HG03439 (cell line): ENCODE data around the gene SCIN.

ENCODE experiments used
- ATAC-seq: cut with Tn5 transposase; IDR thresholded peaks from one replicate; pipeline ENCODE4 v1.9.1; 2021; ENCODE audit warnings: mild to moderate bottlenecking, moderate library complexity; ENCODE audit not compliant: unreplicated experiment

Gene SCIN

DNA sequence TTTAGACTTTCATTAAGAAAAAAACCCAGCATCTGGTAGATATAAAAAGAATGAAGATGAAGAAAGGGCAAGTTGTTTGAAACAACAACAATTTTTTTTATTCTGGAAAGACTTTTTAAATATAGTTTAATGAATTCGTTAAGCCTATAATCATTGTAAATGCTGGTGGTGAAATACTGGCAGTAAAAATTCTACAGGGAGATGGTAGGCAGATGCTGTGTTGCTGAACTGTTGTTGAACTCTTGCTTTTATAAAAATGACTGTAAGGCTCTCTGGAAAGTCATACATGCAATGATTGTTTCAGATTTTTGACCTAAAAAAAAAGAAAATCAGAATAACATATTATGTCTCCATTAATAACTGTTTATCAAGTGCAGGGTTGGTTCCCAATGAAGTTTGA lies 39.0 kb downstream of the SCIN start:
- no peak for ATAC-seq

DNA sequence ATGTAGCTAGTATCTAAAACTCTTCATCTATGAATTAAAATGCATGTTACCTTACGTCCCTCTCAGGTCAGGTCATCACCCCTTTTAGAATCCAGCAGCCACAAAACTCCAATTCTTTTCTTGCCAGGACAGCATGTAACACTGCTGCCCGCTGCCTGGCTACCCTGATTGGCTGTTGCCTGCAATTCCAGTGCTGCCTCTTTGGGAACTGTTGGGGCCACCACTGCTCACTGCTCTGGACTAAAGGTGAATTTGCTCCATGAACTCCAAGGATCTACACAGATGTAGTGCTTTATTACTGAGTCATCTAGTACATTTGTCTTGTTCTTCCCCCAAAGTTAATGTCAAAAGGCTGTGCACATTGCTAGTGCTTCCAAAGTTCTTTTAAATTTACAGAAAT lies 40.4 kb downstream of the SCIN start:
- no peak for ATAC-seq

DNA sequence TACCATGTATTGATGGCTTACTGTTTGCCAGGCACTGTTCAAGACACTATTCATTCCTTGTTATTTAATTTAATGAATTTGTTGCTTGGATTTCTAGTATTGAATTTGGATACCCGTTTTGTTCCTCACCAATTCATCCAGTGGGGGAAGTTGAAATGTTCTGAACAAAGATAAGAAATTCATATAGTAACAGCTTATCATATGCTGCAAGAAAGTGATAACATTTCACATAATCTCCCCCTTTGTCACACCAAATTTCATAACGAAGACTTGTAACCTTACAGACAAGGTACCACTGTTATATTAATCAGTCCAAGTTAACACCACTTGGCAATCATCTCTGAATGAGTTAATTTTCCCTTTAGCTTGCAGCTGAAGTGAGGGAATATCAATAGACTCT lies 42.1 kb downstream of the SCIN start:
- no peak for ATAC-seq

DNA sequence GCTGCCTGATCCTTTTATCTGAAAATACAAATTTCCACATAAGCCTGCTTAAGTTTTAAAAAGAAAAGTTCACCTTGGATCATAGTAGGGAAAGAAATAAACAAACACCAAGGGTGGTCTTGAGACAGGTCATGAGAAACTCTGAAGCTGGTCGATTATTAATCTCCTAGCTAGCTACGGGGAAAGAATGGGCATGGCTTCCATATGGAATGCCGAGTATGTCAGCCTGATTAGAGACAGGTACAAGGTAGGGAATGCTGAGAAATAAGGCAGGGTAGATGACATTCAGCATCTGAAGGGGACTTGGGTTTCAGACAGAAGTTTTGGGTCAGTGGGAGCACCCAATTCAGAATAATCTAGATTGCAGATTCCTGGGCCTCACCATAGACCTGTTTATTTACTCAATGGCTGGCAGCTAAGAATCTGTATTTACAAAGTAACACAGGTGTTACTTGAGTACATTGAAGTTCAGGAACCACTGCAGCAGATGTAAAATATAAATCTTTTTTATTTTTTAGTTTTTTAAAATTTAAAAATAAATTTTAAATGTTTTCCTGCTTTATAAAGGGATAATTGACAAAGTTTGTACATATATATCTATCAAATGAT lies 49.0 kb downstream of the SCIN start:
- ATAC-seq = no peak

DNA sequence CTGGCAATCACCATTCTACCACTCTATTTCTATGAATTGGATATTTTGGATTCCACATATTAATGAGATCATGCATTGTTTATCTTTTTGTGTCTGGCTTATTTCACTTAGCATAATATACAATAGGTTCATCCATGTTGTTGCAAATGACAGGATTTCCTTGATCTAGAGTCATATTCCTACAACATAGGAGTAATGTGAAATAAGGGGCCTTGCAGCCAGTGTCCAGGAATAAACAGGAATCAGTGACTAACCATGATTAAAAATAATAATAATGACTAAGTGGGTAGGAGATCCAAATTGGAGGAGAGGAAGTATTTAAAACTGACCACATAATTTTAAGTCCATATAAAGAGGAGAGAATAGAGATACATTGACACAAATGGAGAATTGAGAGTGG lies 49.9 kb downstream of the SCIN start:
- no peak for ATAC-seq

DNA sequence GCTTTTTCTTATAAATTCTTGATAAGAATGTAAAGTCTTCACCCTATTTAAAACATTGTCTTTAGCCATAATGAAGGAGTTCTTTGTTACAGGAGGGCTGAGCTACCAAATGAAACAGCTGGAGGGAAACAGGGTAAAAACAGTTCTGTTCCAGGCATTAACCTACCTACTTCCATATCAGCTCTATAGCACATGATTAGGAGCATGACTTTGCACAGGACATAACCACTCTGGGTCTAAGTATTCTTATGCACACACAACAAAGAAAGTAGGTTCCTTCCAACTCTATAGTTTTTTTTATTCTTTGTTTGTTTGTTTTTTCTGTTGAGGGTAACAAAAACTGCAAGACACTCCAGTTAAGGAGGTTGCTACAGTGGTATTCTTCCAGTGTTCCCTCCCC lies 52.7 kb downstream of the SCIN start:
- no peak for ATAC-seq

DNA sequence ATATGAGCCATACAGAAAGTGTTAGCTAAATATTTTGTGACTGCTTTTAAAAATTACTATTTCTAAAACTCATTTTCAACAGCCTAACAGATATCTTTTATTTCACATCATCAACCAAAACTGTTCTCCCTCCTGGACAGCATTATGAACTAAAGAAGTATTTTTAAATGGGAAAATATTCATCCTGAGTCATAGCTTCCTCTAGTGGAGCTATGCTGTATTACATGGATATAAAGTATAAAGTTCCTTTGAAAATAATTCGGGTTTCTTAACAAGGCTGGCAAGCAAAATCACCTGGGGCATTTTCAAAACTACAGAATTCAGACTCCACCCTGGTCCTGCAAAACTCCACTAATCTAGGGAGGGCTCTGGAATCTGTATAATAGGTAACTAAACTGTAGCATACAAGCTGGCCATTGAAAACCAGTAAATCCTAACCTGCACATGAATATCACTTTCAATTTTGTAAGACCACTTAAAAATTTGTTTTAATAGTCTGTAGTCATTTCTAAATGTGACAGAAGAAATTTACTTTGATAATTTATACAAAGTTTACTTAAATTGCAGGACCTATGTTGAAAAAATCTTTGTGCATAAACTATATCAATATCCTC lies 53.5 kb downstream of the SCIN start:
- ATAC-seq = no peak

DNA sequence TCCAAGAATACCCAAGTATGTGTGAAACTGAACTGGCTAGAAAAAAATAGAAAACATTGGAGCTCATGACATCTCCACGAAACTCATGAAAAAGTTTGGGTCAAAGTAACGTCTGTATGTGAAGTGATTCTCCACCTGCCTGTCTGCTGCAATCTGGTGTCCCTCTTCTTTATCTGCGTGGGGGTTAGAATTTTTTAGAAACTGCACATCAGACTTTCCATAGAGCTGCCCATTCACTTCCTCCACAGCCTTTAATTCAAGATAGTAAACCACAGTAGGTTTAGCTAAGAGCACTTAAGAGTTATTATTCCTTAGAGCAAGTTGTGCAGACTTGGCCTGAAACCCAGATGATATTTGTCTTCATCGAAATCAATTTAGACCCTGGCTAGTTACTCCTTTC lies 55.3 kb downstream of the SCIN start:
- ATAC-seq = no peak

DNA sequence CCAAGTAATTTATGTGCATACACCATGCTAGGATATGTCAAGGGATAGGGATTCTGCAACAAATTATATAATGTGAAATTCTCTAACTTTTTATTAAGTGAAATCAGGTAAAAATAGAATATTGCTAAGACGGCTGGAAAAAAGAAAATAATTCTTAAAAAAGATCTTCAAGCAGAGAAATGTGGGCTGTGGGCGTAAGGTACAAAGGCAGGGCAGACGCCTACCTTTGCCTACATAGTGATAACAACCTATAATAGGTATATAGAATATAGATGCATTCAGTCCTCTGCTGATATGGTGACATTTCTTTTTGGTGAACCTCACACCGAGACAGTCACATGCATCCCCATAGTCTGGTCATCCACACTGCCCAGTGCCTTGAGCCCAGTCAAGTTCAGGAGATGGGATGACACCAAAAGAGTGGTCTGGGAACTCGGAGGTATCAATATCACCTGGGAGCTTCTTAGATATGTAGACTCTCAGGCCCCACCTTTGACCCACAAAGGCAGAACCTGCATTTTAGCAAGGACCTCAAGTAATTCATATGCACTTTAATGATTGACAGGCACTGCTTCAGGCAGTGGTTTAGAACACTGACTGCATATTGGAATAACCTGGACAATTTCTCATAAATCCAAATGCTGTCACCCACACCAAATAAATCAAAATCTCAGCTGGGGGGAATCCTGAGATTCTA lies 59.4 kb downstream of the SCIN start:
- ATAC-seq = no peak

DNA sequence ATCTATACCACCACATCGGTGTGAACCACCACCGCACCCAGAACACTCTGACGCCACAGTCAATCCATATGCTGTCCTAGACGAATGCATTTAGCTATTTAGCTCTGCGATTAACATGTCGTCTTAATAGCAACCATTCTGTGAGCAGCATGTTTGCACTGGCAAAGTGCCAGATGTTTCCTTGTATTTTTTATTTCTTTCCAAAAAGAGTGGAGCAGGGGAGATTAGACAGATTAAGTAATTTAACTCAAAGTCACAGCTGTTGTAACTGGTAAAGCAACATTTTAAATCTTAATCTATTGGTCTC lies 59.9 kb downstream of the SCIN start:
- no peak for ATAC-seq

DNA sequence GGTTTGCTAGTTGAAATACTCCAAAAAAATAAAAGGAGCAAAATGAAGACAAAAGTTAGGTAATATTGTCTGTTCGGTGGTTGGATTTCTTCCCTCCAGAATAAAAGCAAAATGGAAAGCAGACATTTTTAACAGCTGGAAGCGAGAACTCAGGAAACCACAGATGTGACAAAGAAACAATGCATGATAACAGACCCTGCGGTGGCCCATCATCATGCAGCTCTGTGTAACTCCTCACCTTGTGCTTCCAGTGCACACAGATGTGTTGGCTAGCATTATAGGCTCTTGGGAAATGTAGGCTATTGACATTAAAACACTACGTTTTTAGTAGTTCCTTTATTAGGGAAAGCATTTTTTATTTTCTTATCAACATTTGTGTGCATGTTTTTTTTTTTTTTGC lies 63.1 kb downstream of the SCIN start:
- no peak for ATAC-seq

DNA sequence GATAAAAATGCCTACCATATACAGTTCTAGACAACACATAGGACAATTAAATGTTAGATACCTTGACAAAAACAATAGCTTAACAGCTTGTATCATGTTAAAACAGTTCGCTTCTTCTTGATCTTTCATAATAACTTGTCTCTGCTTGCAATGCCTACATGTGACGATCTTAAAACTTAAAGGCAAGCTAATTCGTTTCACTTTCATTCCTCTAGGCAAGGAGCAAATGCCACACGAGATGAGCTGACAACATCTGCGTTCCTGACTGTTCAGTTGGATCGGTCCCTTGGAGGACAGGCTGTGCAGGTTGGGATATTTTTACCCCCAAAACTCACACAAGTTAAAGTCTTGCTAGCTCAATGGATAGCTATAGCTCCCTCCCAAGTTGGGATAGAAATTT lies 65.3 kb downstream of the SCIN start:
- peak; percentile 61 for ATAC-seq

DNA sequence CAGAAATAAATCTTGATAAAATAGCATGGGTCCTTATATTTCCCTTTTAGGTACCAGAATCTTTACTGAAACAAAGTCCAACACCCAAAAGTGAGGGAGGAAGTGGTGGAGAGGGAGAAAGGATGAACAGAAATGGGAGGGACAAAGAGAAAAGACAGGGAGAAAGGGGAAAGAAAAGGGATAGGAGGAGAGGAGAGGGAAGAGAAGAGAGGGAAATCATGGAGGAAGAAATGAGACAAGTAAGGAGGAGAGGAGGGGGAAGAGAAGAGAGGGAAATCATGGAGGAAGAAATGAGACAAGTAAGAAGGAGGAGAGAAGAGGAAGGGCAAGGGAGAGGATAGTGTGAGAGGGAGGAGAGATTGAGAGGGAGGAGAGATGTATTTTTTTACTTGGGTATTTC lies 66.8 kb downstream of the SCIN start:
- no peak for ATAC-seq

DNA sequence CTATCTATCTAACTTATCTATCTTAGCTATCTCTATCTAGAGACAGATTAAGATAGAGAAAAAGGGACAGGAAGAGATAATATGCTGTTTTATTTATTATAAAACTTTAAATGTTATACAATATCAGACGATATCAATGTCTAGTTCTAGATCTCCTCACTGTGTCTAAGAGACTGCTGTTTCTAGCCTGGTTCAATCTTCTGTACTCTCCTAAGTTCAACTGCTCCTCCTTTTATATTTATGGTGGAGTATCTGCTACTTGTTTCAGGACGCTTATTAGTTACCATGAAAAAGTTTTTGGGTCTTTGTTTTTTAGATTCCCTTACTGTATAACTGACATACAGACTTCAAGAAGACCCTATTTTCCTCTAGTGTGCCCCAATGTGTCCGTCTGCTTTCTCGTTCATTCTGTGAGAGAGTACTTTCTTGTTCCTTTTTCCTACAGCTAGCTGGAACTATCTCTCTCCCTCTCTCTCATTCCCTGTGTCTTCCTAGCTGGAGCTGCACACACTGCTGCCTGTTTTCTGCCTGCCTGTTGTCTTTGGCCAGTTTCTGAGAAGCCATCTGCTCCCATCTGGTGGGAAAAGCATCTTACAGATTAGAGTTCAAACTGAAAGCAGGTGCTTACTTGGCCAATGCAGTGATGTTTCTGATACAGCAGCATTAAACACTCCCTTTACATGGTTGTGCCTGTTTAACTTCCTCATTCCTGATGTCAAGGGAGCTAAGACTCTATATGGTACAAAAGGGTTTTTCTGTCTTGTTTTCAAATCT lies 67.5 kb downstream of the SCIN start:
- ATAC-seq = peak; percentile 40

DNA sequence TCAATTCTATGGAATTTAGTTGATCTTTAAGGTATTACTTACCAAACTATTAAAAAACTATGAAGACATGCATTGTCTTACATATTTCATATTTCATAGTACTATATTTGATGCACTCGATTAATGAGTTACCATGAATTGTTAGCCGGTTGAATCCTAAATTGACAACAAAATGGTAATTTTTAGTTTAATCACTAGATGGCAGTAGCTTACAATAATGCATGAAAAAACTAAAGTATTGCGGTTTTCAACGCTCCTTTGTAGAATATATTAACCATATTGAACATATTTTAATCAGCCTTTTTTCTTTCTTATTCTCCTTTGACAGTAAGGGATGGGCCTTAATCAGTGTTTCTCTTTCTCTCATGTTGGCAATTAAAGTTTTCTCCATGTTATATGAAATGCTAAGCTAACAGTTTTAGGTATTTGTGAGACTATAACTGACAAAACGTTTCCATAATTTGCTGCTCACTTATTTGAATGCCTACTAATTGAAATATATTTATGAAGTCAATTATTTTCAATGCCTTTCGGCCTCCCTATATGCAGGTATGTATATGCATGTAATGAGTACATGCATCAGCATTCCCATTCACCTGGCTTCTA lies 68.4 kb downstream of the SCIN start:
- peak; percentile 48 for ATAC-seq

DNA sequence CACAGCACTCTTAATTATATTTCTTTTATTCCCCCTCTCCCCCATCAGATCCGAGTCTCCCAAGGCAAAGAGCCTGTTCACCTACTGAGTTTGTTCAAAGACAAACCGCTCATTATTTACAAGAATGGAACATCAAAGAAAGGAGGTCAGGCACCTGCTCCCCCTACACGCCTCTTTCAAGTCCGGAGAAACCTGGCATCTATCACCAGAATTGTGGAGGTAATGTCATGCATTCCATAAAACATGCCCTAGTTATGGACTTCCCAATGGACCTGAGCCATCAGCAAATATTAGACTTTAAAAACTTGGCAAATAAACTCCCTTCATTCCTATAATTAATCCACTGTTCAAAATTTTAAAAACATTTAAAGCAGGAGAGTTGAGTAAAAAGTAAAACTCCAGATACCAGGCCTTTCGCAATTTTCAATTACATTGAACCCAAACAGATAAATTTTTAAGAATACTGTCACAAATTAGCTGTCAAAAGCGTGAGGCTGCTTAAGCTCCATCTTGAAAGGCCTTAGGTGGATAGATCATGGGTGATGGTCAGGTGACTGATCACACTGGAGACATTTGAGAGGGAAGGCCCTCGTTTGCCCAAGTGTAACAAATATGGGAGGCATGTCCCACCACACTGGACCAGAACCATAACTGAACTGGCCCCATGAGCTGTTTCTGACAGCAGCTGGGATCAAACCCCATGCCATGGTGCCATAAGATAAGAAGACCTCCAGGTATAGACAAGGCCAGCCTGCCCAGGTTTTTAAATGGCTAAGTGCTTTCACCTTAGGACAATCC lies 70.0 kb downstream of the SCIN start:
- no peak for ATAC-seq

DNA sequence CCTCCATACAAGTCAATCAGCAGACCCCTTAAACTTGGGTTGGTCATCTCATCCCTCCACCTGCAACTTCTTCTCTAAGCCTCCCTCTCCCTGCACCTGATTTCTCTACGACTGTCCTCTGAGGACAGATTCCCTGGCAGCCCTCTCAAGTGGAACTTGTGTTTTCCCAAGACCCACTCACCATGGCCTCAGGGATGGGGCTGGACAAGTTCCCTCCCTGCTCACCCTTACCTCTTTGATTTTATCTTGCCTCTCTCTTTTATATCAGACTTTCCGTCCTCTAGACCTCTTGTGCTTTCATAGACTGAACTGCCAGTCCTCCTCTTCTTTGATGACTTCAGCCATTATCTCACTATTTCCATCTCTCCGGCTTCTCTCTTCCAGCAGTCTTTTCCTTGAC lies 70.7 kb downstream of the SCIN start:
- ATAC-seq = no peak

DNA sequence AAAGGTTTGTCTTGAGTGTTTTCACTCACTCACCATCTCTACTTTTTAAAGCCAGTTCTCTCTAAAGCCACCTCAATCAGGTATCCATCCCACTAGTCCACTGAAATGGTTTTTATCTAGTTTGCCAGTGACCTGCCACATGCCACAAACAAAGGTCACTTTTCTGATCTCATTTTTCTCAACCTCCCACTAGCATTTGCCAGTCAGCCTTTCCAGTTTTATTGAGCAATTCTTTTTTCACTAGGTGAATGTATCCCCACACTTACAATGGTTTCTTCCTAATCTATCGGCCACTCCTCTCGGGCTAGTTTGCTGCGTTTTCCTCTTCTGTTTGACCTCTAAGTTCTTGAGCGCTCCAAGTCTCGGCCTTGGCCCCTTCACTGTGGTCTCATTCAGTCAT lies 72.0 kb downstream of the SCIN start:
- no peak for ATAC-seq

DNA sequence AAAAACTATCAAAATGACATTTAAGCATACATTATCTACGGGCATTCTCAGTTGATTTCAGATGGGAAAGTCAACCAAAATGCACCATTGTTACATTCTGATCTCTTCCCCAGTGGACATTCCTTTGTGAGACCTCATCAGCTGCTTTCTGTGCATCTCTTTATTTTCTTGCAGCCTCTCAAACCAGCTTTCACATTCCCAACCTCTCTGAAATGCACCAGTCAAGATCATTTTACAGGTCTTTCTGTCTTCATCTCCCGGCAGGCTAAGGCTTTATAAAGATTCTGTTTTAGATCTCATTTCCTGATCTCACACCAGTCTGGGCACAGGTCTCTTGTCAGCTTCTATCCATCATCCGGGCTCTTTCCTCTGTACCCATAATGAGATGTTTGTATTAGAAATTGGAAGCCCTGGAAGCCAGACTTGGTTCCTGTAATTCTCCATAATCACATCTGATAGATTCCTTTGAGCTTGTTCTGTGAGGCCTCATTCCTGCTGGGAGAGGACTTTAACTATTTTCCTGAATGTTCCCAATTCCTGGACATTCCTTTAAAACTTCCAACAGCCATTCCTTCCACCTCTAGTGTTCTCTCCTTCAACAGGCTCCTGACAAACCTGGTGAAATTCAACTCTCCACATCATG lies 72.6 kb downstream of the SCIN start:
- ATAC-seq = no peak

DNA sequence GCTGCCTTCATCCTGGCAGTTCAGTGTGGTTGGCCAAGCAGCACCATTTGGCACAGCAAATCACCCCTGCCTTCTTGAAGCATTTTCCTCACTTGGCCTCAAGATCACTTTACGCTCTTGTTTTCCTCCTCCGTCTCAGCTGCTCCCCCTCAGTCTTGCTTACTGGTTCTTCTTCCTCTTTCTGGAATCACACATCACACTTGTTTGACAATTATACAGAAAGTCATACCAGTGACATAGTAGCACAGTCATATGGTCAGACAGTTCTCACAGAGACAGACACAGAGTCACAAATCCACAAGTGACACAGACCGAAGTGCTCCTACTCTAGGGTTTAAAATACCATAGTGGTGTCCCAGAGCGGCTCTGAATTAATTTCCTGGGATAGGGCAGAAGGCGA lies 73.1 kb downstream of the SCIN start:
- no peak for ATAC-seq
